Inferior parietal cortex (tissue), 1 donor: ENCODE measurements around the gene VPS35.
"Not testable (repeated sequence)": the region's sequence is repeated elsewhere in the genome, so short reads cannot be mapped to it uniquely, and the experiment has no call there.

Source experiments
- DNase-seq: peaks from one replicate; pipeline ENCODE4 v3.0.0-alpha.2; 2016; ENCODE audit errors: extremely low spot score

Gene VPS35

DNA sequence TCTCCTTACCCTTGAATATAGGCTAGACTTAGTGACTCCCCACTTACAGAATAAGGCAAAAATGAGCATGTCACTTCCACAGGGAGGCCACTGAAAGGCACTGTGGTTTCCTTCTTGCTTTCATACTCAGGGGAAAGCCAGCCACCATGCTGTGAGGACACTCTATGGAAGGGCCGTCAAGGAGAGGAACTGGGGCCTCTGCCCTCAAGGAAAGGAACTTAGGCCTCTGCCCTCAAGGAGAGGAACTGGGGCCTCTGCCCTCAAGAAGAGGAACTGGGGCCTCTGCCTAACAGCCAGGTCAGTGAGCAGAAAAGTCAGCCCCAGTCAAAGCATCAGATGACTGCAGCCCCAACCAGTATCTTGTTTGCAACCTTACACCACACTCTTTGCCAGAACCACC is 30.1 kb downstream of the VPS35 start:
- no peak for DNase-seq

- no peak for DNase-seq
These were observed 37.7 kb downstream of the VPS35 start for GRCh38 chr16:46651305-46651704.

GRCh38 chr16:46650254-46650623 is 38.7 kb downstream of the VPS35 start:
- no peak for DNase-seq

DNA sequence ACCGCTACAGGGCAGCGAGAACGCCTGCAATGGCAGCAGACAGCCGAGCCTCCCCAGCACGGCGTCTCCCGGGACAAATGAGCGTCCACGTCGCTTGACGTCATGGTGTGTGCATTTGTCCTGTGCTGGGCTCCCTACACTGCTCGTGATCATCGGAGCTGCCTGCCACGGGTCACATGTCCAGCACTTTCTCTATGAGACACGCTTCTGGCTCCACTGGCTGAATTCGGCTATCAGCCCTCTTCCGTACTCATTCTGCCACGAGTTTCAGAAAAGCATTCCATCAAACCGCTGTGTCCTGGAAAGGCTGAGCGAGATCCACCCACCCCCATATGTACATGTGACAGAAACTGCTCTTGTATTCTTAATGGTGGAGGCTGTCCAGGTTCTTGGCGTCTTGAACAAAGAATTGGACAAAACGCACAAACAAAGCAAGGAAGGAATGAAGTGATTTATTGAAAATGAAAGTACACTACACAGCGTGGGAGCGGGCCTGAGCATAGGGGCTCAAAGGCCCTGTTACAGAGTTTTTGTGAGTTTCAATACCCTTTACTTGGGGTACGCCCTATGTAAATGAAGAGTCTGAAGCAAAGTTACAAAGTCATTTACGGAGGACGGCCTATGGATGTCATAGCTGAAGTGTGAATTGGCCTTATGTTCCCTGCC is 39.3 kb downstream of the VPS35 start:
- no peak for DNase-seq

DNA sequence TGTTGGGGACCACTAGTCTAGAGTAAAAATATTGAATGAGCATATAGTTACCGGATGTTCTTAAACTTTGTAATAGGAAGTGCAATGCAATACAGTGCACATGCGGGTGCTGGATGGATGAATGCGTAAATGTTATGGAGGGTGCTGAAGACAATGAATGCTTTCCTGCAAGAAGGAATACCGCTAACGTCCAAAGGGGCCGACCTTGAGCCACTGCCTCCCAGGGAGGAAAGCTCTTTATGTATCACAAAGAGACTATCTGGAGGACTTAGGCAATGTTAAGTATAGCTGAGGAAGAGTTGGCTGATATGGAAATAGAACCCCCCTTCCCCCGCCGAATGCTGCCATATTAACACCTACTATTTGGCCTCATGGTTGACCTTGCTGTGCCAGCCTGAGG is 40.3 kb downstream of the VPS35 start:
- DNase-seq, result no peak

- DNase-seq, result no peak
These were observed 49.7 kb downstream of the VPS35 start for GRCh38 chr16:46638947-46639925.

DNA sequence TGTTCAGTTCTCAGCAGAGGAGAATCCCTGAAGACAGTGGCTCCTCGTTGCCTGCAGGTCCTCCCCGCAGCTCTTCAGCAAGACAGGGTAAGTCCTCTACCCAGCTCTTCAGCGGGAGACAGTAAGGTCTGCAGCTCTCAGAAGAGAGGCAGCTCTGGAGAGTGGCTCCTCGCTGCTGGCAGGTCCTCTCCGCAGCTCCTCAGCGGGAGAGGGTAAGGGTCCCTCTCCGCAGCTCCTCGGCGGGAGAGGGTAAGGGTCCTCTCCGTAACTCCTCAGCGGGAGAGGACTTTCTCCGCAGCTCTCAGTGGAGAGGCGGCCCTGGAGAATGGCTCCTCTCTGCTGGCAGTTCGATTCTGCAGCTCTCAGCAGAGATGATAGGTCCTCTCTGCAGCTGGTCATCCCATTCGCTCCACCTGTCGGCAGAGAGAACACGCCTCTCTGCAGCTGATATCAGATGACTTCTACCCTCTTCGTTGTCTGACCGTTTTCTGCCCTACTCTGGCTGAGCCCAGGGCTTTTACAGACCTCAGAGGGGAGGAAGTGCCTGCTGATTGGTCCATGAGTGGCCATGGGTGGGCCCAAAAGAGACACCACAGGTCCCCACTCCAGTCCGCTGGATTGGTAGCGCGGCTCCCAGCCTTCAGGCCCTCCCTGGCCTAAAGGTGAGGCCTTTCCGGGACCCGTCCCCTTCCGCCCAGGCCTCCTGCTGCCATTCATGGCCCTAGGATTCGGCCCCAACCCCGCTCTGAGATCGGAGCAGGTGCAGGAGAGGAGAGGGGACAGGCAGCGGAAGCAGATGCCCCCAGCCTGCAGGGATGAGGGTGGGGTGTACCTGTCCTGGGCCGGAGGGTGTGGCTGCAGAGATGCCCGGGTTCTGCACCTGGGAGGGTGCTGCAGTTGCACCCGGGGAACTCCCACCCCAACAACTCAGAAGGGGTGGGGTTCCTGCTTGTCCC is 55.9 kb downstream of the VPS35 start:
- no peak for DNase-seq

- DNase-seq, result peak; percentile 60
These were observed 59.4 kb downstream of the VPS35 start for GRCh38 chr16:46629331-46630219.

DNA sequence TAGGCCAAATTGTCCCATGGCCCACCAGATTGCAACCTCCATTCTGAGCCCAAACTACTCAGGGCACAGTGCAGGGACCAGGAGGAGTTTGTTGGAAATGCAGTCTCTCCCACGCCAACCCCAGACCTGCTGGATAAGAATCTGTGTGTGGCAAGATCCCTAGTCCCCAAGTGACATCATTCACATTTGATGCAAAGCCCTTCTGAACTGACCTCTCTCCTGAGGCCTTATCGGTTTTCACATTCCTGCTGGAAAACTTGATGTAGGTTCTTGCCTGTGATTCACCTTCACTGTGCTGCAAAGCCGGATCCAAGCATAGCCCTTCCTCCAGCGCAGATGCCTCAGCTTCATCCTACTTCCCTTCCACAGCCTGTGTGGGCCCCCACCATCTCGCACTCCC is 61.2 kb downstream of the VPS35 start:
- no peak for DNase-seq

- DNase-seq, result not testable (repeated sequence)
These were observed 62.3 kb downstream of the VPS35 start for GRCh38 chr16:46626681-46627080.

DNA sequence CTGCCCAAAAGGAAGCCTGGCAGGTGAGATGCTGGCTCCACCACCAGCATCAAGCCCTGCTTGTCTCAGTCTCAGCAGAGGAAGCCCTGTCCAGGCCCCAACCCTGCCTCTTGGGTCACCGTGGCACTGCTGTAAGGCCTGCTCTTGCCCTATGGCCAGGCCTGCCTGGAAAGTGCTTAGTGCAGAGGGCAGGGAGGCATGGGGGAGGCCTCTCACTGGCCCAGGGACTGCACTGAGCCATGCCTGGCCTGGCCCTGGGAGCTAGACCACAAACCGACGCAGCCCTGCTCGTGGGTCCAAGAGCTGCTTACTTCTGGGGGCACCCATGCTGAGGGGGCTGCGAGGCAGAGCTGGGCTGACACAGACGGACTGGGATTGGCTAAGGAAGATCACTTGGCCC is 64.1 kb downstream of the VPS35 start:
- DNase-seq, result not testable (repeated sequence)

DNA sequence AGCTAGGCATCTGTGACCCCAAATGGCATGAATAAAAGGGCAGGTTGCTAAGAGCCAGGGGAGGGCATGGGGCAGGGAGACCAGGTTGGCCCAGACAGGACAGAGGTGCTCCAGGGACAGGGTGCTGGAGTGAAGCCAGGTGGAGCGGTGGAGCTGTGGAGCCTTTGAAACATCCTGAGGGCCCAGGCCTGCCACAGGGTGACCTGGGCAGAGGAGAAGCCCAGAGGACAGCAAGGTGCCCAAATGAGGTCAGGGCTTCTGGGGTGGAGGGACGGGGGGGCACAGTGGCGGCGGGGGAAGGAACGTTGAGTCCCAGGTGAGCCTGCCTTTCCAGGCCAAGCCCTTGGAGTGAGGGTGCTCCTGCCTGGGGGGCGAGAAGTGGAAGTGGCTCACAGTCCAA is 65.3 kb downstream of the VPS35 start:
- not testable (repeated sequence) for DNase-seq

DNA sequence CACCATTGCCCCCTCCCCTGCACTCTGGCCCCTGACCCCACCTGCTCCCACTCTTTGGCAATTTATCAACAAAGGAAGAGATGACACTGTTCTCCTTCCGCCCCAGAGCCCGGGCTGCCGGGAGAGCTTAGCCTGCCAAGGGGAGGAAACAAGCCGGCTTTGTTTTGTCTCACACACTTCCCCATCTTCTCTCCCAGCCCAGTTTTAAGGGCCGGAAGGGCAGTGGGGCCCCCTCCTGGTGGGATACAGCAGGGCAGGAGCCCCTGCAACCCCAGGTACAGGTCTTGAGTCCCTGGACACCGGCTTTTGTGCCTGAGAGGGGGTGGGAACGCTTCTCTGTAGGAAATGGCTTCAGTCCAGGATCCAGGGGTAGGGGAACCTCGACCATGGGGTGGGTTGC is 65.7 kb downstream of the VPS35 start:
- not testable (repeated sequence) for DNase-seq

DNA sequence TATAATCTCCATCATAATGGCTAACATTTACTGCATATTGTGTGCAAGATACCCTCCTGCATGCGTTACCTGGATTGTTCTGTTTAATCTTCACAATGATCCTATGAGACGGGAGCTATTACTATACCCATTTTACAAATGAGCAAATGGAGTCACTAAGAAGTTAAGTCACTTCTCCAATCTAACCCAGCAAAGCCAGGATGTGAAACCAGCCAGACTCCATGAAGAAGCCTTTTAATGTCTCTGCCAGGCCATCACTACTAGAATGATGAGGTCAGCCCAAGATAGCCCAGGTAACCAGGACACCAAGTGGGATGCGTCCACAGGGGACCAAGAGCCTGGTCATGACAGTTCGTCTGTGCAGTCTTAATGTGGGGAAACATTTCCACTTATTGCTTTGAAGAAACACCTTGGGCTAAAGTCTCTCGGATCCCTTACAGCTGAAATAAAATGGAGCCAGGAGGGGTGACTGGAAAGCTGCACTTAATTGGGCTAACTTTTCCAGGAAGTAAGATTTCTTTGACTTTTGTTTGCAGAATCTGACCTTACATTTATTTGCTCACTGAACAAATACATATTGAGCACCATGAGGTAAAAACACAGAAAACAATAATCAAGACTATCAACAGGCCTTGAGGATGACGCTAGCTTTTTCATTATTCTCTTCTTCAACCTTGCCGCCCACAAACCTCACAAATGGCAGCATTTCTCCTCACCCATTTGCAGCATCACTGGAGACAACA is 66.9 kb downstream of the VPS35 start:
- no peak for DNase-seq

GRCh38 chr16:46621006-46621933 is 67.7 kb downstream of the VPS35 start, which contains the start of gene SHCBP1:
TSS of gene SHCBP1 (minus strand) at chr16:46621379. CDS start at chr16:46621359, 20 bp downstream.
- peak; percentile 69 for DNase-seq

GRCh38 chr16:46620266-46621005 is 68.5 kb downstream of the VPS35 start:
- DNase-seq, result no peak

DNA sequence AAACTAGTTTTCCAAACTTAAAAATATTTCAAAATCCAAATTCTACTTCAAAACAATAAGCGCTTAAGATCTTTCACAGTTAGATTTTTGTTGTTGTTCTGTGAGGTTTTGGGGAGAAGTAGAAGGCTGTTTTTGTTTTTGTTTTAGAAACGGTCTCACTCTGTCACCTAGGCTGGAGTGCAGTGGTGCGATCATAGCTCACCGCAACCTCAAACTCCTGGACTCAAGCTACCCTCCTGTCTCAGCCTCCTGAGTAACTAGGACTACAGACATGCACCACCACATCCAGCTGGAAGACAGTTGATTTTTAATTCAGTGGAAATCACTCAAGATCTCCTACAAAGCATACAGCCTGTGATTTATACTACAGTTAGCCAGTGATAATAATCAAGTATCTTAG is 70.5 kb downstream of the VPS35 start:
- DNase-seq, result no peak

DNA sequence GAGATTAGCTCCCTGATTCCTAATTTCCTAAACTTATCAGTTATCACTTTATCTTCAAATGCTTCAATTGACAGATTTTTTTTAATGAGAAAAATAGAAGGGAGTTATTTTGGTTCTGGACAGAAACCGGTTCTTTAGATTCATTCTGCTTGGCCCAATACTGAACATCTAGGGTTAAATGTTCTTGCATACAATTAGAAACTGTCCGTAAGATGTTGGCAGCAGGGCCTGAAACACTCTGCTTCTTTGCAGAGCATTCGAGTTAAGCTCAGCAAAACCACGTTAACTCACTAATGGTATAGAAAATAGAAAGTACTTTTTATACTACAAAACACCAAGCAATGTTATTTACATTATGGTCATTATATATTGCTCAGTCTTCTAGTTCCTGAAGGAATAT is 75.0 kb downstream of the VPS35 start:
- no peak for DNase-seq
